GM18517 (cell line): ENCODE measurements around the gene SCYGR2.

ENCODE experiments used
- ATAC-seq: cut with Tn5 transposase; IDR thresholded peaks from one replicate; pipeline ENCODE4 v1.9.1; 2021; ENCODE audit warnings: mild to moderate bottlenecking, moderate library complexity; ENCODE audit not compliant: unreplicated experiment

Gene SCYGR2

GRCh38 chr2:227612546-227613271 is 14.0 kb downstream of the SCYGR2 start:
- no peak for ATAC-seq

DNA sequence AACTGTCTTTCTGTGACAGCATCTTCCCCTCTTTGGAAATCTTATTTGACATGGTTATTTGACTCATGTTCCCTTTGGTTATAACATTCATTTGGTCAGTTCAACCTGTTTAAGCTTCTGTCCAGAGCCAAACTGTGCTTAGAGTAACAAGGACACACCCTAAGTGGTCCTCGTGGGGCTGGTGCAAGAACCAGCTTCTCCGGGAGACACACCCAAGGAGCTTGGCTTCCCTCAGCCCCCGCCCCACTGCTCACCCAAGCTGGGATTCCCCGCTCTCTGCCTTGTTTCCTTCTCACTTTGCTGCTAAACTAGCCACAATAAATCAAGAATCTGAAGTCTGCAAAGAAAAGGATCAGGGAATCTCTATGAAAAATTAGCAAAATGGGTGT is 14.6 kb downstream of the SCYGR2 start:
- ATAC-seq = no peak

GRCh38 chr2:227614246-227614645 is 15.6 kb downstream of the SCYGR2 start:
- no peak for ATAC-seq

GRCh38 chr2:227614740-227615139 is 16.0 kb downstream of the SCYGR2 start, which contains the start of gene SCYGR3:
SCYGR3 (minus strand) TSS chr2:227614840; CDS start chr2:227614840, 0 bp downstream.
- ATAC-seq = no peak

DNA sequence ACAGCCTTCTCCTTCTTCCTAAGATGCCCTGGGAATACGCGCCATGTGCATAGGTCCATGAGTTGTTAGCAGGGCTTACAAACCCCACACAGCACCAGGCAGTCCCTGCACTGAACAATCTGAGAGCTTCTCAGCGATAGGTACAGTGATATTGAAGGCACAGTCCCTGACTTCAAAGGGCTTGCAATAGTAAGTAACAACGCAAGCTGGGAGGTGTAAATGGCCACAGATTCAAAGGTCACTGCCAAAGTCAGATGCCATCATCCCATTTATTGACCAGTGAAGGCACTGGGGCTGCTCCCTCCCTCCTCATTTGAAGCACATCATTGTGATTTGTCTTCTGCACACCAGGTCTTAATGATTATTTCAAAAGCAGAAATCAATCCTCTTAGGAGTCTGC is 16.5 kb downstream of the SCYGR2 start:
- ATAC-seq = no peak

GRCh38 chr2:227615906-227616305 is 17.2 kb downstream of the SCYGR2 start:
- no peak for ATAC-seq

DNA sequence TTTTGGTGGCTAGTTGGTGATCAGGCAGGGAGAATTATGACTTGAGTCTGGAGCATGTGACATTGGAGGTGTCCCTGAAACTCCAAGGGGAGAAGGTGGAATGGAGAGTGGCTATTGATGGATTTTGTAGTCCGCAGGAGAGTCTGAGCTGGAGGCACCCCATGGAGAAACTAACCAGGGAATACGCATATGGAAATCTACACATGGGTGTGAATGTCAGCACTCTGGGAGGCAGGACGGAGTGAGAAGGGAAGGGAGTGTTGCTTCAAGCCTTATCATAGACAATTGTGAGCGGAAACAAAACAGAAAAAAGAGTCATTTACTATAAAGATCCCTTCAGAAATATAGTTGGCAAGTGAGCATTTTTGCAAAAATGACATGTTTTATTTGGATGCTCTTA is 17.9 kb downstream of the SCYGR2 start:
- ATAC-seq = no peak

- ATAC-seq = no peak
Measured at GRCh38 chr2:227617316-227618230, 18.9 kb downstream of the SCYGR2 start, which contains the start of gene SCYGR4. SCYGR4 (plus strand) TSS chr2:227617498; CDS start chr2:227617498, 0 bp downstream.

- ATAC-seq = no peak
Measured at GRCh38 chr2:227623226-227623625, 24.5 kb downstream of the SCYGR2 start.

DNA sequence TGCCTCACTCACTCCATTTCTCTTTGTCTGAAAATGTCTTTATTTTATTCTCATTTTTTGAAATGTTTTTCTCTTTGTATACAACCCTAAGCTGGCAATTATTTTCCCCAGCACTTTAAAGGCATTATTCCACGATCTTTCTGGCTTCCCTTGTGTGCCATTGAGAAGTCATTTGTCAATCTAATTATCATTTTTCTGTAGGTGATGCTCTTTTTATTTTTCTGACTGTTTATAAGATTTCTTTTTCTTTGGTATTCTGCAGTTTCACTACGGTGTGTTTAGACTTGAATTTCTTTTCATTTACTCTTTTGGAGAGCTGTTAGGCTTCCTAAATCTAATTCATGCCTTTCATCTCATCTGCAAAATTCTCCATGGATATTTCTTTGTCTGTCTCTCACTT is 26.7 kb downstream of the SCYGR2 start:
- ATAC-seq = no peak

DNA sequence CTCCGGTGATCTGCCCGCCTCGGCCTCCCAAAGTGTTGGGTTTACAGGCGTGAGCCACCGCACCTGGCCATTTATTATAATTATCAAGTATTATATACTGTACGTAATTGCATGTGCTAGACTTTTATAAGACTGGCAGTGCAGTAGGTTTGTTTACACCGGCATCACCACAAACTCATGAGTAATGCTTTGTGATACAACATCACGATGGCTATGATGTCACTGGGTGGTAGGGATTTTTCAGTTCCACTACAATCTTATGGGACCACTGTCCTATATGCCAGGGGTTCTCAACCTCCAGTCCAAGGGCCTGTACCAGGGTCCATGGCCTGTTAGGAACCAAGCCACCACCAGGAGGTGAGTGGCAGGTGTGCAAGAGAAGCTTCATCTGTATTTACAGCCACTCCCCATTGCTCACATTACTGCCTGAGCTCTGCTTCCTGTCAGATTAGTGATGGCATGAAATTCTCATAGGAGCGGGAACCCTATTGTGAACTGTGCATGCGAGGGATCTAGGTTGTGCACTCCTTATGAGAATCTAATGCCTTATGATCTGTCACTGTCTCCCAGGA is 28.0 kb downstream of the SCYGR2 start:
- ATAC-seq = no peak

GRCh38 chr2:227627769-227628168 is 29.1 kb downstream of the SCYGR2 start:
- peak; percentile 94 for ATAC-seq

GRCh38 chr2:227629435-227629834 is 30.7 kb downstream of the SCYGR2 start:
- ATAC-seq = no peak

DNA sequence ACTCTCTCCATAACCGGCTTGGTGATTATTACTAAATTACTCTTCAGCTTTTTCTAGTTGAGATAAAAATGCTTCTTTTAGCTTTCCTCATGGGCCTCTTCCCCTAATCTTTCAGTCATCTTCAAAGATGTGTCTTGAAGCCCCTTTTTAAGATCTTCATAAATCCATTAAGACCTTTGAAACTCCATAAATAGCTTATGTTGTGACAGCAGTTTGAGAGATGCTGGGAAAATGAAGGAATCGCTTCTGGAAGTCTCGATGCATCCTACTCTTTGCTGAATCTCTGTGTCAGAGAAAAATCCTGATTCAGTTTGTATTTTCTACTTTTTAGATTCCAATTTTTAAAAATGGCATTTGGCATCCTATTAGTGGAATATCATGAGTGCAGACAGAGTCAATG is 31.6 kb downstream of the SCYGR2 start:
- no peak for ATAC-seq

- no peak for ATAC-seq
Measured at GRCh38 chr2:227632827-227633226, 34.1 kb downstream of the SCYGR2 start.

DNA sequence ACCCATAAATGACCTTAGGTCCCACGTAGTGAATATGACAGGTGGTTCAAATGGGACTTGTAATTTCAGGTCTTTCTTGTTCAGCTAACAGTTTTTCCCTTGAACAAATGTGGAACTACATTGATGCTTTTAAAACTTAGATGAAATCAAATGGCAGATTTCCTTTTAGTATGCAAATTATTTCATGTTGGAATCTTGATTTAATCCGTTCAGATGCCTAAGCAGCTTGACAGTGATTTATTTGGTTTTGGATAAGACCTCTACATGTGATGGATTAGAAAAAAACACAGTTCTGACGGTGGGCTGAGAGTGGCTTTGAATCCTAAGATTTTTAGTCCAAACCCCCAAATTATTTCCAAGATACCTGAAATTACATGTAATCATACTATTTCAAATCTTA is 35.5 kb downstream of the SCYGR2 start:
- no peak for ATAC-seq

- no peak for ATAC-seq
Measured at GRCh38 chr2:227642656-227643055, 44.0 kb downstream of the SCYGR2 start.

DNA sequence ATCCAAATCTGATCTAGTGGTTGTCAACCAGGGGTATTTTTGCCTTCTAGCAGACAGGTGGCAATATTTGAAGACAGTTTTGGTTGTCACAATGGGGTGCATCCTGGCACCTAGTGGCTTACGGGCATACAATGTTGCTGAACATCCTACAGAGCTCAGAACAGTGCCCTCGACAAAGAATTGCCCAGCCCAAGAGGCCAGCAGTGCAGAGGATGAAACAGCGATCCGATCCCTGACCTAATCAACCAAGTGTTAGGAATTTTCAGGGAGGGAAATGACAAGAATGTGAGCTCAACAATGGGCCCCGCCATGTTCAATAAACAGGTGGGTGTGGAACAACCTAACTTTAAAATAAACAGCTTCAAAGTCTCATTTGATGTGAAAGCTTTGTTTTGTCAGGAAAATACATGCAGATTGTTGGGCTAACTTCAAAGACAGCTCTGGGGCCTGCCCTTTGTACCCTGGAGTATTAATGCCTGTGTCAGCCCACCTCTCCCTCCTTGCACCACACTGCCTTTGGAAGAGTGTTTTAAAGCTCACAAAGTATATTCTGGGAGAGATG is 45.4 kb downstream of the SCYGR2 start:
- ATAC-seq = no peak
